Measurements from ENCODE around the gene SPAG4.
A peak's percentile ranks its signal among the peaks of the same experiment; 100 is the strongest.

Gene SPAG4

GRCh38 chr20:35625584-35626385, 10.2 kb downstream of the SPAG4 start:
- Mint-ChIP-seq H3K36me3 (ENCODE audit: low read depth) (peaks cover 34% of the 10 kb centered on the region), H3K4me1 (peaks cover 2% of the 10 kb centered on the region), H3K9me3 (no peaks in the 10 kb centered on the region)

GRCh38 chr20:35626386-35627001, 10.9 kb downstream of the SPAG4 start:
- no peak for DNase-seq
- Mint-ChIP-seq H3K9me3 (no peaks in the 10 kb centered on the region), H3K27me3 (no peaks in the 10 kb centered on the region), H3K27ac (no peak overlapping the region), H3K4me1 (peaks cover 1% of the 10 kb centered on the region), H3K36me3 (ENCODE audit: low read depth) (peaks cover 38% of the 10 kb centered on the region), H3K4me3 (no peak overlapping the region)
- ATAC-seq: no peak

More at GRCh38 chr20:35625584-35626385, 10.2 kb downstream of the SPAG4 start:
- peak overlapping the region; percentile 29 for H3K27ac Mint-ChIP-seq
- no peak for DNase-seq
- peak overlapping the region; percentile 4 for H3K4me3 Mint-ChIP-seq
- ATAC-seq: no peak
- no peaks in the 10 kb centered on the region for H3K27me3 Mint-ChIP-seq

- no peaks in the 10 kb centered on the region for H3K9me3 Mint-ChIP-seq
- no peaks in the 10 kb centered on the region for H3K4me1 Mint-ChIP-seq
- H3K27ac Mint-ChIP-seq: no peak overlapping the region
- no peaks in the 10 kb centered on the region for H3K27me3 Mint-ChIP-seq
- peaks cover 41% of the 10 kb centered on the region for H3K36me3 Mint-ChIP-seq (ENCODE audit: low read depth)
- H3K4me3 Mint-ChIP-seq: no peak overlapping the region
- DNase-seq (no peak), ATAC-seq (no peak)
Measured at GRCh38 chr20:35627121-35627520, 11.5 kb downstream of the SPAG4 start.

- Mint-ChIP-seq H3K36me3 (ENCODE audit: low read depth) (peaks cover 44% of the 10 kb centered on the region), H3K27ac (no peak overlapping the region)
- DNase-seq: no peak
Measured at GRCh38 chr20:35629427-35630145, 14.0 kb downstream of the SPAG4 start.

GRCh38 chr20:35630636-35631035, 15.0 kb downstream of the SPAG4 start:
- DNase-seq (no peak), ATAC-seq (no peak)
- H3K4me3 Mint-ChIP-seq: no peak overlapping the region
- no peaks in the 10 kb centered on the region for H3K27me3 Mint-ChIP-seq
- H3K4me1 Mint-ChIP-seq: peaks cover 4% of the 10 kb centered on the region
- no peak overlapping the region for H3K27ac Mint-ChIP-seq
- peaks cover 46% of the 10 kb centered on the region for H3K36me3 Mint-ChIP-seq (ENCODE audit: low read depth)
- H3K9me3 Mint-ChIP-seq: no peaks in the 10 kb centered on the region

More at GRCh38 chr20:35629427-35630145, 14.0 kb downstream of the SPAG4 start:
- Mint-ChIP-seq H3K9me3 (no peaks in the 10 kb centered on the region), H3K4me3 (no peak overlapping the region), H3K27me3 (no peaks in the 10 kb centered on the region), H3K4me1 (no peaks in the 10 kb centered on the region)
- no peak for ATAC-seq

- Mint-ChIP-seq H3K4me3 (no peak overlapping the region), H3K4me1 (peaks cover 14% of the 10 kb centered on the region), H3K27ac (no peak overlapping the region), H3K9me3 (no peaks in the 10 kb centered on the region), H3K27me3 (no peaks in the 10 kb centered on the region), H3K36me3 (ENCODE audit: low read depth) (peaks cover 32% of the 10 kb centered on the region)
- DNase-seq: no peak
- no peak for ATAC-seq
Measured at GRCh38 chr20:35632539-35633115, 17.0 kb downstream of the SPAG4 start.

- peaks cover 36% of the 10 kb centered on the region for H3K4me1 Mint-ChIP-seq
- no peak for DNase-seq
- H3K4me3 Mint-ChIP-seq: no peak overlapping the region
- ATAC-seq: no peak
- H3K27ac Mint-ChIP-seq: peak overlapping the region; percentile 0
- no peaks in the 10 kb centered on the region for H3K27me3 Mint-ChIP-seq
- H3K36me3 Mint-ChIP-seq (ENCODE audit: low read depth): peaks cover 16% of the 10 kb centered on the region
- H3K9me3 Mint-ChIP-seq: no peaks in the 10 kb centered on the region
Measured at GRCh38 chr20:35635652-35636051, 20.0 kb downstream of the SPAG4 start.

- H3K4me3 Mint-ChIP-seq: no peak overlapping the region
- H3K9me3 Mint-ChIP-seq: no peaks in the 10 kb centered on the region
- peaks cover 41% of the 10 kb centered on the region for H3K4me1 Mint-ChIP-seq
- DNase-seq: no peak
- H3K36me3 Mint-ChIP-seq (ENCODE audit: low read depth): peaks cover 13% of the 10 kb centered on the region
- no peaks in the 10 kb centered on the region for H3K27me3 Mint-ChIP-seq
- peak overlapping the region; percentile 0 for H3K27ac Mint-ChIP-seq
- ATAC-seq: no peak
Measured at GRCh38 chr20:35636095-35636494, 20.5 kb downstream of the SPAG4 start.

- Mint-ChIP-seq H3K4me1 (peaks cover 50% of the 10 kb centered on the region), H3K27me3 (no peaks in the 10 kb centered on the region), H3K36me3 (ENCODE audit: low read depth) (peaks cover 11% of the 10 kb centered on the region), H3K4me3 (no peak overlapping the region), H3K27ac (peak overlapping the region; percentile 6), H3K9me3 (no peaks in the 10 kb centered on the region)
- no peak for DNase-seq
- no peak for ATAC-seq
Measured at GRCh38 chr20:35637276-35637675, 21.6 kb downstream of the SPAG4 start.

- peaks cover 10% of the 10 kb centered on the region for H3K36me3 Mint-ChIP-seq (ENCODE audit: low read depth)
- ATAC-seq: no peak
- no peak overlapping the region for H3K4me3 Mint-ChIP-seq
- H3K27ac Mint-ChIP-seq: no peak overlapping the region
- no peaks in the 10 kb centered on the region for H3K27me3 Mint-ChIP-seq
- peaks cover 65% of the 10 kb centered on the region for H3K4me1 Mint-ChIP-seq
- no peak for DNase-seq
- H3K9me3 Mint-ChIP-seq: no peaks in the 10 kb centered on the region
Measured at GRCh38 chr20:35638751-35639150, 23.1 kb downstream of the SPAG4 start.

GRCh38 chr20:35640724-35641123, 25.1 kb downstream of the SPAG4 start:
- Mint-ChIP-seq H3K36me3 (ENCODE audit: low read depth) (peaks cover 13% of the 10 kb centered on the region), H3K27ac (peak overlapping the region; percentile 17), H3K4me1 (peaks cover 77% of the 10 kb centered on the region), H3K27me3 (no peaks in the 10 kb centered on the region), H3K9me3 (no peaks in the 10 kb centered on the region), H3K4me3 (no peak overlapping the region)
- ATAC-seq (peak; percentile 13), DNase-seq (no peak)

GRCh38 chr20:35641743-35642142, 26.1 kb downstream of the SPAG4 start:
- no peak for ATAC-seq
- H3K9me3 Mint-ChIP-seq: no peaks in the 10 kb centered on the region
- H3K4me1 Mint-ChIP-seq: peaks cover 80% of the 10 kb centered on the region
- DNase-seq: no peak
- peaks cover 13% of the 10 kb centered on the region for H3K36me3 Mint-ChIP-seq (ENCODE audit: low read depth)
- no peaks in the 10 kb centered on the region for H3K27me3 Mint-ChIP-seq
- H3K4me3 Mint-ChIP-seq: no peak overlapping the region
- peak overlapping the region; percentile 2 for H3K27ac Mint-ChIP-seq

- H3K27ac Mint-ChIP-seq: peak overlapping the region; percentile 1
- ATAC-seq: no peak
- no peak overlapping the region for H3K4me3 Mint-ChIP-seq
- H3K4me1 Mint-ChIP-seq: peaks cover 79% of the 10 kb centered on the region
- H3K9me3 Mint-ChIP-seq: no peaks in the 10 kb centered on the region
- no peak for DNase-seq
- H3K27me3 Mint-ChIP-seq: no peaks in the 10 kb centered on the region
- H3K36me3 Mint-ChIP-seq (ENCODE audit: low read depth): peaks cover 18% of the 10 kb centered on the region
Measured at GRCh38 chr20:35643045-35643444, 27.4 kb downstream of the SPAG4 start.

- H3K4me3 Mint-ChIP-seq: no peak overlapping the region
Measured at GRCh38 chr20:35644806-35645205, 29.2 kb downstream of the SPAG4 start.

More at GRCh38 chr20:35644806-35645205, 29.2 kb downstream of the SPAG4 start:
- ATAC-seq (no peak), DNase-seq (no peak)
- Mint-ChIP-seq H3K27me3 (no peaks in the 10 kb centered on the region), H3K4me1 (peaks cover 84% of the 10 kb centered on the region), H3K27ac (peak overlapping the region; percentile 16), H3K36me3 (ENCODE audit: low read depth) (peaks cover 35% of the 10 kb centered on the region), H3K9me3 (no peaks in the 10 kb centered on the region)

Measured in activated naive CD8-positive, alpha-beta T cell treated with anti-CD3 and anti-CD28 coated beads, Interleukin-2, amount 50 U/mL, for 24 hours (primary cell).